Measurements from ENCODE around the gene UCP3. TPM values are rescaled to one million over a fixed set of nuclear protein-coding genes. Genes with fewer than 3 reads are reported as not detected.

Gene UCP3
- total and polyA plus RNA-seq, 7 donors, result 0.23 to 2.8 (median 1.0) TPM; not detected in 1

GRCh38 chr11:74048993-74049392 is 40.1 kb upstream of the UCP3 start:
- intact Hi-C loops (cut with DNase I), result no loop called here
- H3K9me3 ChIP-seq, result no peaks in the 10 kb centered on the region
- no peak overlapping the region for H3K4me3 ChIP-seq
- no peaks in the 10 kb centered on the region for H3K4me1 ChIP-seq
- no peak overlapping the region for H3K27ac ChIP-seq
- 95 to 96% methylated on average over 5 of the region's 5 CpGs for WGBS, 2 donors
- no peak for DNase-seq
- peaks cover 0 to 63% (median 8%) of the 10 kb centered on the region in 4 donors for H3K36me3 ChIP-seq
- no peaks in the 10 kb centered on the region for H3K27me3 ChIP-seq
- TF ChIP-seq CTCF (IDR thresholded peaks at IDR 0.05), result no peak
- TF ChIP-seq EP300 (IDR thresholded peaks at IDR 0.05), result no peak
- no peak for TF ChIP-seq POLR2A (IDR thresholded peaks at IDR 0.05)
- no peak for TF ChIP-seq POLR2AphosphoS5 (IDR thresholded peaks at IDR 0.05)

- H3K4me1 ChIP-seq, result no peaks in the 10 kb centered on the region
- H3K36me3 ChIP-seq, result peaks cover under 1 to 61% (median 17%) of the 10 kb centered on the region in 4 donors
- H3K4me3 ChIP-seq, result no peak overlapping the region
- no peaks in the 10 kb centered on the region for H3K9me3 ChIP-seq
- no peak overlapping the region for H3K27ac ChIP-seq
- TF ChIP-seq POLR2A (IDR thresholded peaks at IDR 0.05) (no peak), EP300 (IDR thresholded peaks at IDR 0.05) (no peak), POLR2AphosphoS5 (IDR thresholded peaks at IDR 0.05) (no peak)
- intact Hi-C loops (cut with DNase I), result no loop called here
- WGBS, 2 donors, result 78 to 90% methylated on average over 2 of the region's 2 CpGs
- H3K27me3 ChIP-seq, result no peaks in the 10 kb centered on the region
- DNase-seq, result no peak
These were observed 35.7 kb upstream of the UCP3 start for GRCh38 chr11:74044538-74044937.

GRCh38 chr11:74043450-74043849 is 34.6 kb upstream of the UCP3 start:
- 96% methylated on average over 1 of the region's 1 CpG for WGBS, 2 donors
- H3K4me1 ChIP-seq, result no peaks in the 10 kb centered on the region
- H3K27ac ChIP-seq, result no peak overlapping the region
- H3K9me3 ChIP-seq, result no peaks in the 10 kb centered on the region
- TF ChIP-seq POLR2A (IDR thresholded peaks at IDR 0.05) (no peak), POLR2AphosphoS5 (IDR thresholded peaks at IDR 0.05) (no peak), CTCF (IDR thresholded peaks at IDR 0.05) (no peak), EP300 (IDR thresholded peaks at IDR 0.05) (no peak)
- DNase-seq, result no peak
- H3K36me3 ChIP-seq, result peaks cover 4 to 61% (median 17%) of the 10 kb centered on the region in 4 donors
- no peak overlapping the region for H3K4me3 ChIP-seq
- no peaks in the 10 kb centered on the region for H3K27me3 ChIP-seq
- intact Hi-C loops (cut with DNase I), result no loop called here

- DNase-seq, result no peak
- Histone ChIP-seq H3K36me3 (peaks cover 7 to 86% (median 34%) of the 10 kb centered on the region in 4 donors), H3K9me3 (no peaks in the 10 kb centered on the region), H3K4me1 (no peaks in the 10 kb centered on the region), H3K4me3 (no peak overlapping the region), H3K27me3 (no peaks in the 10 kb centered on the region), H3K27ac (no peak overlapping the region)
- intact Hi-C loops (cut with DNase I), result no loop called here
- TF ChIP-seq EP300 (IDR thresholded peaks at IDR 0.05) (no peak), POLR2A (IDR thresholded peaks at IDR 0.05) (no peak), POLR2AphosphoS5 (IDR thresholded peaks at IDR 0.05) (no peak), CTCF (IDR thresholded peaks at IDR 0.05) (no peak)
- 86 to 95% methylated on average over 4 of the region's 4 CpGs for WGBS, 2 donors
These were observed 28.4 kb upstream of the UCP3 start for GRCh38 chr11:74037309-74037708.

- H3K27me3 ChIP-seq, result no peaks in the 10 kb centered on the region
- H3K4me3 ChIP-seq, result no peak overlapping the region
- TF ChIP-seq EP300 (IDR thresholded peaks at IDR 0.05), result no peak
- TF ChIP-seq POLR2A (IDR thresholded peaks at IDR 0.05), result no peak
- no peak for TF ChIP-seq CTCF (IDR thresholded peaks at IDR 0.05)
- no peak for TF ChIP-seq POLR2AphosphoS5 (IDR thresholded peaks at IDR 0.05)
- no peak for DNase-seq
- intact Hi-C loops (cut with DNase I), result no loop called here
- 17 to 53% methylated on average over 1 of the region's 1 CpG for WGBS, 2 donors
- H3K36me3 ChIP-seq, result peaks cover 7 to 90% (median 26%) of the 10 kb centered on the region in 4 donors
- H3K9me3 ChIP-seq, result no peaks in the 10 kb centered on the region
- no peak overlapping the region for H3K27ac ChIP-seq
- H3K4me1 ChIP-seq, result no peaks in the 10 kb centered on the region
These were observed 26.4 kb upstream of the UCP3 start for GRCh38 chr11:74035264-74035663.
